ENCODE results near the gene ZBED6. TPM values are rescaled to one million over a fixed set of nuclear protein-coding genes. Genes with fewer than 3 reads are reported as not detected.

ZBED6 gene
- total and polyA plus RNA-seq, 4 donors, result 2.4 to 14.1 (median 3.9) TPM

- H3K27ac ChIP-seq (ENCODE audit: low read depth in 1 of 2, low read length in 2 of 2), result peak overlapping the region; percentile 55 to 61
- TF ChIP-seq MAX (IDR thresholded peaks at IDR 0.05) (no peak), RXRA (IDR thresholded peaks at IDR 0.05) (peak; percentile 57 to 74), ATF3 (IDR thresholded peaks at IDR 0.05) (peak; percentile 46), HNF4G (IDR thresholded peaks at IDR 0.05) (no peak), NR2F2 (IDR thresholded peaks at IDR 0.05) (no peak), RAD21 (IDR thresholded peaks at IDR 0.05) (peak in 1 of 2 donors; percentile 47), SP1 (IDR thresholded peaks at IDR 0.05) (peak; percentile 72), TAF1 (conservative IDR thresholded peaks at IDR 0.05) (no peak), FOXA2 (IDR thresholded peaks at IDR 0.05) (no peak), GABPA (IDR thresholded peaks at IDR 0.05 in 1 of 2, conservative IDR thresholded peaks at IDR 0.05 in 1 of 2) (peak; percentile 64 to 82), HNF4A (conservative IDR thresholded peaks at IDR 0.05) (peak; percentile 63 to 67), ZBTB33 (IDR thresholded peaks at IDR 0.05) (no peak), REST (IDR thresholded peaks at IDR 0.05) (peak; percentile 23), FOXA1 (IDR thresholded peaks at IDR 0.05) (no peak), CTCF (IDR thresholded peaks at IDR 0.05; ENCODE audit: low read depth, low read length, missing input control) (no peak), YY1 (IDR thresholded peaks at IDR 0.05) (no peak), JUND (IDR thresholded peaks at IDR 0.05) (peak in 1 of 2 donors; percentile 31), EGR1 (IDR thresholded peaks at IDR 0.05; ENCODE audit: low read depth in 2 of 2) (no peak)
- WGBS, result 25% methylated on average over 15 of the region's 15 CpGs
- no peaks in the 10 kb centered on the region for H3K36me3 ChIP-seq (ENCODE audit: control insufficient read depth in 4 of 4, insufficient read depth in 3 of 4, low read depth in 1 of 4, low read length in 3 of 4)
- DNase-seq (ENCODE audit: low spot score), result peak; percentile 64
- H3K27me3 ChIP-seq (ENCODE audit: control insufficient read depth in 4 of 4, insufficient read depth in 4 of 4, low read length in 3 of 4), result no peaks in the 10 kb centered on the region
- peak overlapping the region in 1 of 2 donors; percentile 45 for H3K9ac ChIP-seq (ENCODE audit: low read depth in 1 of 2, low read length in 2 of 2)
- H3K9me3 ChIP-seq (ENCODE audit: control insufficient read depth in 4 of 4, low read length in 3 of 4), result no peaks in the 10 kb centered on the region
- H3K4me3 ChIP-seq (ENCODE audit: low read depth in 1 of 3, low read length in 3 of 3), result no peak overlapping the region
- peaks cover 0 to 3% (median 0%) of the 10 kb centered on the region in 4 donors for H3K4me1 ChIP-seq (ENCODE audit: control insufficient read depth in 4 of 4, insufficient read depth in 4 of 4, low read length in 3 of 4)
Observed at GRCh38 chr1:203769505-203770343, 25.7 kb upstream of the ZBED6 start.
